ENCODE measurements around the gene ZNF444. TPM values are rescaled to one million over a fixed set of nuclear protein-coding genes. Genes with fewer than 3 reads are reported as not detected.

Gene ZNF444
- total and polyA plus RNA-seq, 2 donors (not counting 1 experiment from before 2014, with no cell fraction given) = 24.1 to 37.7 TPM

GRCh38 chr19:56159622-56160271, 18.7 kb downstream of the ZNF444 start:
- Histone ChIP-seq H2AFZ (ENCODE audit: insufficient read depth, low read depth, low read length, poor library complexity, severe bottlenecking) (no peak overlapping the region), H4K20me1 (ENCODE audit: control insufficient read depth, insufficient read depth, low read length, poor library complexity, severe bottlenecking) (no peaks in the 10 kb centered on the region), H3K27ac (ENCODE audit: low read length in 2 of 2) (no peak overlapping the region), H3K4me2 (replicated peaks; ENCODE audit: low read depth, low read length, poor library complexity, severe bottlenecking) (no peak overlapping the region), H3K27me3 (replicated peaks in 1 of 4; ENCODE audit: control extremely low read depth in 1 of 4, control insufficient read depth in 3 of 4, insufficient read depth in 4 of 4, low read length in 3 of 4) (no peaks in the 10 kb centered on the region), H3K79me2 (ENCODE audit: control insufficient read depth, insufficient read depth, low read length) (no peaks in the 10 kb centered on the region), H3K9me3 (ENCODE audit: control extremely low read depth in 1 of 3, control insufficient read depth in 2 of 3, insufficient read depth in 1 of 3, low read length in 2 of 3) (no peaks in the 10 kb centered on the region), H3K4me3 (ENCODE audit: control extremely low read depth in 1 of 5, extremely low read depth in 1 of 5, insufficient read depth in 1 of 5, low read depth in 2 of 5, low read length in 4 of 5) (no peak overlapping the region), H3K36me3 (replicated peaks in 1 of 2; ENCODE audit: control extremely low read depth in 1 of 2, control insufficient read depth in 1 of 2, extremely low read depth in 1 of 2, insufficient read depth in 2 of 2, low read length in 1 of 2) (peaks cover 0 to 28% of the 10 kb centered on the region in 2 experiments), H3K4me1 (ENCODE audit: control insufficient read depth in 2 of 2, insufficient read depth in 2 of 2, low read length in 2 of 2) (no peaks in the 10 kb centered on the region), H3K9ac (ENCODE audit: low read length) (no peak overlapping the region)
- POLR2A ChIA-PET = no interaction called here
- CTCF ChIA-PET = interaction anchor here (1.0 kb wide), 1 partner anchor 55 kb away, joined by 5 read pairs; no protein-coding TSS in a partner anchor
- Mint-ChIP-seq H3K27ac (no peak overlapping the region), H3K9me3 (ENCODE audit: insufficient read depth) (no peaks in the 10 kb centered on the region), H3K4me3 (no peak overlapping the region), H3K27me3 (peaks cover 3% of the 10 kb centered on the region), H3K4me1 (peaks cover 2% of the 10 kb centered on the region)
- intact Hi-C loops (cut with micrococcal nuclease) = no loop called here
- TF ChIP-seq CTCF (IDR thresholded peaks at IDR 0.05) (no peak), EZH2 (IDR thresholded peaks at IDR 0.05; ENCODE audit: borderline replicate concordance, insufficient read depth, low read depth, low read length, poor library complexity, severe bottlenecking) (no peak)
- over 99% methylated on average over 67 of the region's 69 CpGs for WGBS (ENCODE audit: insufficient coverage)
- ATAC-seq (ENCODE audit: low read depth) (no peak), DNase-seq (no peak)

- WGBS (ENCODE audit: insufficient coverage) = 97% methylated on average over 11 of the region's 11 CpGs
- no peak overlapping the region for H3K4me2 ChIP-seq (replicated peaks; ENCODE audit: low read depth, low read length, poor library complexity, severe bottlenecking)
- intact Hi-C loops (cut with micrococcal nuclease) = no loop called here
These were observed 20.4 kb downstream of the ZNF444 start for GRCh38 chr19:56161534-56161933.

More at GRCh38 chr19:56161534-56161933, 20.4 kb downstream of the ZNF444 start:
- H3K4me1 ChIP-seq (ENCODE audit: control insufficient read depth in 2 of 2, insufficient read depth in 2 of 2, low read length in 2 of 2) = no peaks in the 10 kb centered on the region
- no peak for TF ChIP-seq CTCF (IDR thresholded peaks at IDR 0.05)
- no peak for TF ChIP-seq EZH2 (IDR thresholded peaks at IDR 0.05; ENCODE audit: borderline replicate concordance, insufficient read depth, low read depth, low read length, poor library complexity, severe bottlenecking)
- DNase-seq = no peak
- H3K27me3 ChIP-seq (replicated peaks in 1 of 4; ENCODE audit: control extremely low read depth in 1 of 4, control insufficient read depth in 3 of 4, insufficient read depth in 4 of 4, low read length in 3 of 4) = no peaks in the 10 kb centered on the region
- H3K36me3 ChIP-seq (replicated peaks in 1 of 2; ENCODE audit: control extremely low read depth in 1 of 2, control insufficient read depth in 1 of 2, extremely low read depth in 1 of 2, insufficient read depth in 2 of 2, low read length in 1 of 2) = peaks cover 0 to 16% of the 10 kb centered on the region in 2 experiments
- no peaks in the 10 kb centered on the region for H4K20me1 ChIP-seq (ENCODE audit: control insufficient read depth, insufficient read depth, low read length, poor library complexity, severe bottlenecking)
- Mint-ChIP-seq H3K9me3 (ENCODE audit: insufficient read depth) (no peaks in the 10 kb centered on the region), H3K4me3 (no peak overlapping the region), H3K27me3 (peaks cover 6% of the 10 kb centered on the region), H3K27ac (no peak overlapping the region), H3K4me1 (peaks cover 2% of the 10 kb centered on the region)
- H3K9ac ChIP-seq (ENCODE audit: low read length) = no peak overlapping the region
- no peak for ATAC-seq (ENCODE audit: low read depth)
- H3K79me2 ChIP-seq (ENCODE audit: control insufficient read depth, insufficient read depth, low read length) = no peaks in the 10 kb centered on the region
- ChIA-PET CTCF (interaction anchor here (0.9 to 1.0 kb wide), 2 partner anchors 87 to 172 kb away, joined by 3 read pairs; no protein-coding TSS in a partner anchor), POLR2A (no interaction called here)
- H3K9me3 ChIP-seq (ENCODE audit: control extremely low read depth in 1 of 3, control insufficient read depth in 2 of 3, insufficient read depth in 1 of 3, low read length in 2 of 3) = no peaks in the 10 kb centered on the region
- H2AFZ ChIP-seq (ENCODE audit: insufficient read depth, low read depth, low read length, poor library complexity, severe bottlenecking) = no peak overlapping the region
- no peak overlapping the region for H3K4me3 ChIP-seq (ENCODE audit: control extremely low read depth in 1 of 5, extremely low read depth in 1 of 5, insufficient read depth in 1 of 5, low read depth in 2 of 5, low read length in 4 of 5)
- H3K27ac ChIP-seq (ENCODE audit: low read length in 2 of 2) = no peak overlapping the region
